ENCODE measurements around the gene IL20. TPM values are rescaled to one million over a fixed set of nuclear protein-coding genes. Genes with fewer than 3 reads are reported as not detected.

Gene IL20
- total RNA-seq, 1 donor from 2014 or later: not detected

DNA sequence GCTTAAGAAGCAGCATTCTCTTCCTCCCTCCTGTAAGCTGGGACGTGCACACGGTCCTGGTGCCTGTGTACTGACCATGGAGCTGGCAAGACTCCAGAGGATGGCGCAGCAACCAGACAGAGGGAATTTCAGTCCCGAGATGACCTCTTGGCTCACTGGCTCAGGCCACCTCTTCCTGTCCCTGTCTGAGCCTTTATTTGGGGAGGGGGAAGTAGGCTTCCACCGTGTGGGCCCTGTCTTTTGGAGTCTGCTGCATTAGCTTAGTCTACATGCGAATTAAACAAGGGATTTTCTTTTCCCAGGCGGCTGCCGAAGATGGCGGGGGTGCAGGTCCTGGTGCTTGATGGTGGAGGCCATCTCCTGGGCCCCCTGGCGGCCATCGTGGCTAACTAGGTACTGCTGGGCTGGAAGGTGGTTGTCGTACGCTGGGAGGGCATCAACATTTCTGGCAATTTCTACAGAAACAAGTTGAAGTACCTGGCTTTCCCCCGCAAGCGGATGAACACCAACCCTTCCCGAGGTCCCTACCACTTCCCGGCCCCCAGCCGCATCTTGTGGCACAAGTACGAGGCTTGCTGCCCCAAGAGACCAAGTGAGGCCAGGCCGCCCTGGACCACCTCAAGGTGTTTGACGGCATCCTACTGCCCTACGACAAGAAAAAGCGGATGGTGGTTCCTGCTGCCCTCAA is 42.0 kb downstream of the IL20 start:
- Histone ChIP-seq H2AFZ (replicated peaks) (no peak overlapping the region), H3K4me3 (no peak overlapping the region), H3K79me2 (ENCODE audit: low read depth) (no peaks in the 10 kb centered on the region), H3K9ac (no peak overlapping the region), H4K20me1 (ENCODE audit: low read depth) (peaks cover 3% of the 10 kb centered on the region), H3K9me3 (ENCODE audit: low read depth) (no peaks in the 10 kb centered on the region), H3K36me3 (no peaks in the 10 kb centered on the region), H3F3A (ENCODE audit: low read depth) (peaks cover 10% of the 10 kb centered on the region), H3K27me3 (peaks cover 53% of the 10 kb centered on the region), H3K4me2 (no peak overlapping the region), H3K27ac (no peak overlapping the region), H3K4me1 (peaks cover 4% of the 10 kb centered on the region)
- peaks cover 40% of the 10 kb centered on the region for H3K27me3 Mint-ChIP-seq (ENCODE audit: insufficient read depth, low read depth)
- no peaks in the 10 kb centered on the region for H3K36me3 Mint-ChIP-seq
- no peak overlapping the region for H3K27ac Mint-ChIP-seq
- peaks cover 3% of the 10 kb centered on the region for H3K4me1 Mint-ChIP-seq
- no peaks in the 10 kb centered on the region for H3K9me3 Mint-ChIP-seq
- no peak for TF ChIP-seq EZH2 (IDR thresholded peaks at IDR 0.05)
- TF ChIP-seq, protein P1, sequence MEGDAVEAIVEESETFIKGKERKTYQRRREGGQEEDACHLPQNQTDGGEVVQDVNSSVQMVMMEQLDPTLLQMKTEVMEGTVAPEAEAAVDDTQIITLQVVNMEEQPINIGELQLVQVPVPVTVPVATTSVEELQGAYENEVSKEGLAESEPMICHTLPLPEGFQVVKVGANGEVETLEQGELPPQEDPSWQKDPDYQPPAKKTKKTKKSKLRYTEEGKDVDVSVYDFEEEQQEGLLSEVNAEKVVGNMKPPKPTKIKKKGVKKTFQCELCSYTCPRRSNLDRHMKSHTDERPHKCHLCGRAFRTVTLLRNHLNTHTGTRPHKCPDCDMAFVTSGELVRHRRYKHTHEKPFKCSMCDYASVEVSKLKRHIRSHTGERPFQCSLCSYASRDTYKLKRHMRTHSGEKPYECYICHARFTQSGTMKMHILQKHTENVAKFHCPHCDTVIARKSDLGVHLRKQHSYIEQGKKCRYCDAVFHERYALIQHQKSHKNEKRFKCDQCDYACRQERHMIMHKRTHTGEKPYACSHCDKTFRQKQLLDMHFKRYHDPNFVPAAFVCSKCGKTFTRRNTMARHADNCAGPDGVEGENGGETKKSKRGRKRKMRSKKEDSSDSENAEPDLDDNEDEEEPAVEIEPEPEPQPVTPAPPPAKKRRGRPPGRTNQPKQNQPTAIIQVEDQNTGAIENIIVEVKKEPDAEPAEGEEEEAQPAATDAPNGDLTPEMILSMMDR (IDR thresholded peaks at IDR 0.05): peak; percentile 46
- DNase-seq (ENCODE audit: low spot score): peak; percentile 56
- no peak overlapping the region for H3K4me3 Mint-ChIP-seq

DNA sequence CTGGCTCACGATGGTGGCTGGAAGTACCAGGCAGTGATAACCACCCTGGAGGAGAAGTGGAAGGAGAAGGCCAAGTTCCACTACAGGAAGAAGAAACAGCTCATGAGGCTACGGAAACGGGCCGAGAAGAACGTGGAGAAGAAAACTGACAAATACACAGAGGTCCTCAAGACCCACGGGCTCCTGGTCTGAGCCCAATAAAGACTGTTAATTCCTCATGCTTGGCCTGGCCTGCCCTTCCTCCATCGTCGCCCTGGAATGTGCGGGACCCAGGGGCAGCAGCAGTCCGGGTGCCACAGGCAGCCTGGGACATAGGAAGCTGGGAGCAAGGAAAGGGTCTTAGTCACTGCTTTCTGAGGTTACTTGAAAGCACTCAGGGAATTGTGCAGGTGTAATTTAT is 42.6 kb downstream of the IL20 start:
- peaks cover 10% of the 10 kb centered on the region for H3F3A ChIP-seq (ENCODE audit: low read depth)
- no peak overlapping the region for H3K4me3 ChIP-seq
- DNase-seq (ENCODE audit: low spot score): no peak
- no peak overlapping the region for H3K9ac ChIP-seq
- no peak overlapping the region for H3K27ac Mint-ChIP-seq
- peaks cover 4% of the 10 kb centered on the region for H3K4me1 ChIP-seq
- H3K4me2 ChIP-seq: no peak overlapping the region
- no peaks in the 10 kb centered on the region for H3K9me3 Mint-ChIP-seq
- peaks cover 39% of the 10 kb centered on the region for H3K27me3 Mint-ChIP-seq (ENCODE audit: insufficient read depth, low read depth)
- H3K36me3 ChIP-seq: no peaks in the 10 kb centered on the region
- H4K20me1 ChIP-seq (ENCODE audit: low read depth): peaks cover 3% of the 10 kb centered on the region
- peaks cover 3% of the 10 kb centered on the region for H3K4me1 Mint-ChIP-seq
- H3K27ac ChIP-seq: no peak overlapping the region
- TF ChIP-seq, protein P1 (IDR thresholded peaks at IDR 0.05): no peak
- TF ChIP-seq EZH2phosphoT487 (IDR thresholded peaks at IDR 0.05): no peak
- peak overlapping the region; percentile 53 for H3K4me3 Mint-ChIP-seq
- H3K27me3 ChIP-seq: peaks cover 58% of the 10 kb centered on the region
- H3K9me3 ChIP-seq (ENCODE audit: low read depth): no peaks in the 10 kb centered on the region
- no peaks in the 10 kb centered on the region for H3K36me3 Mint-ChIP-seq
- H2AFZ ChIP-seq (replicated peaks): no peak overlapping the region
- no peaks in the 10 kb centered on the region for H3K79me2 ChIP-seq (ENCODE audit: low read depth)

DNA sequence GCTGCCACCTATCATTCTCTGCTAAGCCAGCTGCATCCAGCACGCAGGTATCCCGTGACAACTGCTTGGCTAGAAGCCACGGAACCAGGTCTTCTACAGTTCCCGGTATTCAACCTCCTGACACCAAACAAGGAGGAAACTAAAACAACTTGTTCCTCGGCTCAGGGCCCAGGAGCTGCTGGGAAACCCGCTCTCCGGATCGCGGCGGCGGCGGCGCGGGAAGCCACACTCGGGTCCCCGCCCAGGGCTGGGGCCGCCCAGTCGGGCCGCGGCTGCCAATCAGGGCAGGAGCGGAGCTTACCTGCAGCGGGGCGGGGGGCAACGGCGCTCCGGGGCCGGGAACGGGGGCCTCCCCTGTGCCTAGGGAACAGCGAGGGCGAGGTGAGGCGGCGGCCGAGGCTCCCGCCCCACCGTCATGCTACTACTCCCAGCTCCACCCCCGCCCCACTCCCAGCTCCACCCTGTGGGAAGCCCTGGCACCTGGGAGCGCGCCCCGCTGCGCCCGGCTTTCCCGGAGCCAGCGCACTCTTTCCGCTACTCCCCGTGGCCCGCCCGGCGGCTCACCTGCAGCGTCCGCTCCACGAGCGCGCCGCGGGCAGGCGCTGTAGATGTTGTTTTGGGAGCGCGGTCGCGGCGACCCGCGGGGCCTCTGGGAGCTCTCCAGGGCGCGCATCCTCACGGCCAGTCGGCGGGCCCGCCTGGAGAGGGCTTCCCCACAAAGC is 43.9 kb downstream of the IL20 start:
- peaks cover 41% of the 10 kb centered on the region for H3K27me3 Mint-ChIP-seq (ENCODE audit: insufficient read depth, low read depth)
- no peaks in the 10 kb centered on the region for H3K36me3 Mint-ChIP-seq
- peaks cover 10% of the 10 kb centered on the region for H3F3A ChIP-seq (ENCODE audit: low read depth)
- peak; percentile 81 for TF ChIP-seq EZH2 (IDR thresholded peaks at IDR 0.05)
- TF ChIP-seq EZH2phosphoT487 (IDR thresholded peaks at IDR 0.05): peak; percentile 75
- TF ChIP-seq, protein P1 (IDR thresholded peaks at IDR 0.05): no peak
- H2AFZ ChIP-seq (replicated peaks): peak overlapping the region; percentile 96
- no peaks in the 10 kb centered on the region for H3K36me3 ChIP-seq
- peaks cover 3% of the 10 kb centered on the region for H4K20me1 ChIP-seq (ENCODE audit: low read depth)
- H3K4me1 ChIP-seq: peaks cover 4% of the 10 kb centered on the region
- H3K9me3 ChIP-seq (ENCODE audit: low read depth): no peaks in the 10 kb centered on the region
- H3K4me1 Mint-ChIP-seq: peaks cover 3% of the 10 kb centered on the region
- H3K9me3 Mint-ChIP-seq: no peaks in the 10 kb centered on the region
- peak overlapping the region; percentile 73 for H3K4me3 Mint-ChIP-seq
- H3K4me3 ChIP-seq: peak overlapping the region; percentile 59
- H3K27me3 ChIP-seq: peaks cover 65% of the 10 kb centered on the region
- DNase-seq (ENCODE audit: low spot score): peak; percentile 71
- H3K27ac Mint-ChIP-seq: no peak overlapping the region
- no peaks in the 10 kb centered on the region for H3K79me2 ChIP-seq (ENCODE audit: low read depth)
- no peak overlapping the region for H3K27ac ChIP-seq
- no peak overlapping the region for H3K9ac ChIP-seq
- peak overlapping the region; percentile 95 for H3K4me2 ChIP-seq
